Fibroblast of lung (primary cell): ENCODE measurements around the gene GRHL3.

Source experiments
- CTCF ChIP-seq, 2 donors: IDR thresholded peaks in 1 of 2; conservative IDR thresholded peaks in 1 of 2; 1 replicate in 1 of 2; 2 replicates in 1 of 2; pipeline ENCODE4 v1.5.1; 2011 to 2012; ENCODE audit warnings: low read length in 2 of 2, control low read depth in 1 of 2, inconsistent platforms in 1 of 2, low read depth in 1 of 2, mild to moderate bottlenecking in 1 of 2
- EZH2 ChIP-seq: IDR thresholded peaks from 2 replicates; pipeline ENCODE4 v1.5.1; 2012; ENCODE audit warnings: low read length, control low read depth, mild to moderate bottlenecking; ENCODE audit errors: missing control alignments

GRCh38 chr1:24286246-24287010 is 32.7 kb upstream of the GRHL3 start:
- TF ChIP-seq CTCF (conservative IDR thresholded peaks at IDR 0.05 in 1 of 2, IDR thresholded peaks at IDR 0.05 in 1 of 2; ENCODE audit: low read depth in 1 of 2, low read length in 2 of 2) (no peak), EZH2 (no peak)
